Muscle of leg (tissue), 9 donors: Measurements from ENCODE around the gene SIPA1L2. TPM values are rescaled to one million over a fixed set of nuclear protein-coding genes. Genes with fewer than 3 reads are reported as not detected.

Experiments
- polyA plus RNA-seq, 8 donors: library from polyadenylated mRNA; unstranded; fragments of 120-200 nt; gene quantifications; one replicate each; pipeline versions ENCODE4 v1.2.1 to v1.2.3, GENCODE V29; 2013; ENCODE audit warnings: inconsistent platforms in 1 of 8, low replicate concordance in 1 of 8; ENCODE audit not compliant: insufficient read length in 8 of 8, insufficient read depth in 1 of 8
- total RNA-seq: library from RNA; stranded (reverse); fragments of 120-200 nt; gene quantifications from one replicate; pipeline ENCODE4 v1.2.4, GENCODE V29; 2013

The SIPA1L2 gene
- total and polyA plus RNA-seq, 9 donors: 23.3 to 32.6 (median 28.7) TPM

Other genes starting within 250 kb of the SIPA1L2 start
- 2.9 TPM for gene MAP10, start 175.3 kb upstream of the SIPA1L2 start, total RNA-seq
- gene MAP10, start 175.3 kb upstream of the SIPA1L2 start, polyA plus RNA-seq: 1 to 10 TPM; 2.2 to 3.5 (median 2.6) TPM